GM18517 (cell line): ENCODE results near the gene TUBB3.
"Not testable (repeated sequence)": the region's sequence is repeated elsewhere in the genome, so short reads cannot be mapped to it uniquely, and the experiment has no call there.

Source experiments
- ATAC-seq: cut with Tn5 transposase; IDR thresholded peaks from one replicate; pipeline ENCODE4 v1.9.1; 2021; ENCODE audit warnings: mild to moderate bottlenecking, moderate library complexity; ENCODE audit not compliant: unreplicated experiment

The TUBB3 gene

DNA sequence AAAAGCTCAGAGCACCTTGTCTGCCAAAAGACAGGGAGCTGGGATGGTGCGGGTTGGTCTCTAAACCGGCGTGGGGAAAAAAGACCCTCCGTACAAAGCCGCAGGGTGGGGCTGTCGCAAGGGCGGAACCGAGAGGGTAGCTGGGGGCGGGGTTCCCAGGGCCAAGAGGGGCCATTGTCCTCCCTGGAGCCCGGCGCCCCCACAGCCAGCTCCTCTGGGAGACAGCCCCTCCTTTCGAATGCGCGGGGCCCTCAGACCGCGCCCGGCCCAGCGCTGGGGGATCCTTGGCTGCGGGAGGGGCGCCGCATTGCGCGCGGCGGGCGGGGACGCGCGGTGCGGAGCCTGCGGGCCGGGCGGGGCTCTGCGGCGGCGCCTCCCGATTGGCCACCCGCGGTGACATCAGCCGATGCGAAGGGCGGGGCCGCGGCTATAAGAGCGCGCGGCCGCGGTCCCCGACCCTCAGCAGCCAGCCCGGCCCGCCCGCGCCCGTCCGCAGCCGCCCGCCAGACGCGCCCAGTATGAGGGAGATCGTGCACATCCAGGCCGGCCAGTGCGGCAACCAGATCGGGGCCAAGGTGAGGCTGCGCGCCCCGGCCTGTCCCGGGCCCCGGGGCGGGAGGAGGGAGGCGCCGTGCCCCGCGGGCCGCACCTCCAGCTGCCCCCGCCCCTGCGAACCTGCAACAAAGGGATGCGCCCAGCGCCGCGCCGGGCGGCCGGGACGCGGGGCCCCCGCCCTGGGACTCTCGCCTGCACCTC is at the start of gene TUBB3:
TUBB3 (plus strand) TSS at position 459 of the 756 bp plus-strand sequence; CDS start at position 519, 60 bp downstream.
- ATAC-seq = no peak

DNA sequence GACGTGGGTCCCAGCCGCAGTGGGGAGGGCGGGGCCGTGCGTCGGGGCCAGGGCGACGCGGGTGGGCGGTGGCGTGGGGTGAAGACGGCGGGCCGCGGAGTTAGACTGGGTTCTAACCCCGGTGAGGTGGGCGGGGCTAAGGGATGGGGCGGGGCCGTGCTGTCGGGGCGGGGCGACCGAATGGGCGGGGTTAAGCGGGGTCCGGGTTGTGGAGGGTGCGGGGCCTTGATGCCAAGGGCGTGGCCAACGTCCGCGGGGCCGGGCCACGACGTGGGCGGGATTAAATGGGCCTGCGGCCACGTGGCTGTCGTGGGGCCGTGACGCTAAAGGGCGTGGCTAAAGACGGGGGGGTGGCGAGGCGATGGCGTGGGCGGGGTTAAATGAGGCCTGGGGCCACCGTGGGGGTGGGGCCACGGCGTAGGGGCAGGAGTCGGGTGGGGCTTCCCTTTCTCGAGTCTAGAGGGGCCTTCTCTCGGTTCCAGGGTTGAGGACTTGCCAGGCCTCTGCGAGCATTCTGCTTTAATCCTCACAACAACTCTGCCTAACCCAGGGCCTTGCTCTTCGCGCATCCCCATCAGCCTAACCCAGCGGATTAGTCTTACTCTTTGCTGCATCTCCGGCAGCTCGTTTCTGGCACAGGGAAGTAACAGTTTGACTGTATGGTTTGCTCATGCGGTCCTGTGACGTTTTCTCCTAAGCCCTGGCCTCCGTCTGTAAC is 49.0 kb upstream of the TUBB3 start:
- ATAC-seq = peak; percentile 41

DNA sequence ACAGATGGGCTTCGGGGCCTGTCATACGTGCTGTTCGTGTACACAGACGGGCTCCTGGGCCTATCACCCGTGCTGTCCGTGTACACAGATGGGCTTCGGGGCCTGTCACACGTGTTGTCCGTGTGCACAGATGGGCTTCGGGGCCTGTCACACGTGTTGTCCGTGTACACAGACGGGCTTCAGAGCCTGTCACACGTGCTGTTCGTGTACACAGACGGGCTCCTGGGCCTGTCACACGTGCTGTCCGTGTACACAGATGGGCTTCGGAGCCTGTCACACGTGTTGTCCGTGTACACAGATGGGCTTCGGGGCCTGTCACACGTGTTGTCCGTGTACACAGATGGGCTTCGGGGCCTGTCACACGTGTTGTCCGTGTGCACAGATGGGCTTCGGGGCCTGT is 44.0 kb upstream of the TUBB3 start:
- not testable (repeated sequence) for ATAC-seq

DNA sequence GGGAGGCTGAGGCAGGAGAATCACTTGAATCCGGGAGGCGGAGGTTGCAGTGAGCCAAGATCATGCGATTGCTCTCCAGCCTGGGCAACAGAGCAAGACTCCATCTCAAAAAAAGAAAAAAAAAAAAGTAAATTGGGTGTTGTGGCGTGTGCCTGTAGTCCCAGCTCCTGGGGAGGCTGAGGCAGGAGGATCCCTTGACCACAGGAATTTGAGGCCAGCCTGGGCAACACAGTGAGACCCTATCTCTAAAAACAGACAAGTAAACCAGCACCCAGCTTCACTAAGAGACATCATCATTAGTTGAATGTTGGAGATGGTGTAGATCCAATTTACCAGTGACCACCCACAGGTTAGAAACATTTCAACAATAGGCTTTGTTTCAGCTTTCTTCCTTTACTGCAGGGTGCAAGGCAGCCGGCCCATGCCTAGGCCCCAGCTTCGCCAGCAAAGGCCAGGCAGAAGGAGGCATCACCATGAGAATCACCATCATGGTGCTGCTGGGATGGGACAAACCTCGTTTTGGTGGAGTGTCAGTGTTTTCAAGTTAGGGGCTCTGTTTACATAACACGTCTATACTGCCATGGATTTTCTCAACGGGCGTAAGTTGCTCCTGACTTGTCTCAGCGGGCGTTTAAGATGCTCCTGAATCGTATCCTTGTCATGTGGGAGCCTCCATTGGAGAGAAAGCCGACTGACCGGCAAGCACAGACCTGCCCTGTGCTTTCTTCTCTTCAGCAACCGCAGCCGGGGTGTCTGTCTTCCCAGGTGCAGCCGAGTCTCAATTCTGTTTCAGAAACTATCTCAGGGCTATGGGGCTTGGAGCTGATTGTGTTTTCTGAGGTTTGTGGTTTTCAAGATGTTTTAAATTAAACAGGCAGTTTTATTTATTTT is 42.4 kb upstream of the TUBB3 start:
- no peak for ATAC-seq

DNA sequence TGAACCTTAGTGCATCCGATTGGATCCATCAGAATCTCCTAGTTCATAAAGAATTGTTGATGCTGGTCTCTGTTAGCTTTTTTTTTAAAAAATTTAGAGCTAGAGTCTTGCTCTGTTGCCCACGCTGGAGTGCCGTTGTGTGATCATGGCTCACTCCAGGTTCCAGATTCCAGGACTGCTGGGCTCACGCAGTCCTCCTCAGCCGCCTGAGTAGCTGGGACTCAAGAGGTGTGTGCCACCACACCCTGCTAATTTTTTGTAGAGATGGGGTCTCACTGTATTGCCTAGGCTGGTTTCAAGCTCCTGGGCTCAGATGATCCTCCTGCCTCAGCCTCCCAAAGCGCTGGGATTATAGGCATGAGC is 41.8 kb upstream of the TUBB3 start:
- ATAC-seq = no peak

DNA sequence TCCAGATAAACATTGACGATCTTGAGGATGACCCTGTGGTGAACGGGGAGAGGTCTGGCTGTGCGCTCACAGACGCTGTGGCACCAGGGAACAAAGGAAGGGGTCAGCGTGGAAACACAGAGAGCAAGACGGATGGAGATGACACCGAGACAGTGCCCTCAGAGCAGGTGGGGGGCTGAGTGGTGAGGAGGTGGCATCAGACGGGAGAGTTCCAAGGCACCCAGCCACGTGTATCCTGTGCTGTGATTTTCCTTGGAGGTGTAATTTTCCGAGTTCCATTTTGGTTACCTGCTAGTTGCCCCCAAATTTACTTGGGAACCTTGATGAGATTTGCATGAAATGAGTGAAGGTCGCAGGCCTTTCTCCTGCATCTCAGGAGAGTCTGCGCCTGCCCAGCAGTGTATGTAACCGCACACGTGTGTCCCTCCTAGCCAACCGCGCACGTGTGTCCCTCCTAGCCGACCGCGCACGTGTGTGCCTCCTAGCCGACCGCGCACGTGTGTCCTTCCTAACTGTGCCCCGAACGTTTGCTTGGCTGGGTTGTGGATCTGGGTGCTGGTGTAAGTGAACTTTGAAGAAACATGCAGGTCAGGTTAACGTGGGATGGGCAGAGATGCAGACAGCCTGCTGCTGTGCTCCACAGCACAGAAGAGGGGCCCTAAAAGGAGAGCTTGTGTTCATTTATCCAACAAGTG is 39.6 kb upstream of the TUBB3 start:
- no peak for ATAC-seq

DNA sequence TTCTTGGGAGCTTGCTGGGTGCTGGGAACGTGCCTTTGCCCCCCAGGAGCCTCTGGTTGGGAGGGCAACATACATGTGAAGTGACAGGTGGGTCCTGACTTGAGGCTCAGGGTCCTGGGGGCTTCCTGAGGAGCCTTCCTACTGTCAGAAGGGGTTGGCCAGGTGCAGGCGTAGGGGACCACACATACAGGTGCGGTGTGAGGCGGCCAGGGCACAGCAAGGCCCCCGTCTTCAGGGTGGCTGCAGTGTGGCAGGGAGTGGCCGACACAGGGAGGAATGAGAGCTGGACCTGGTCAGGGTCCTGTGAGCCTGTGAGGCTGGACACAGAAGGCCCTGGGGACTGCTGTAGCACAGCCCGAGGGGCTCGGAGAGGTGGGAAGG is 39.1 kb upstream of the TUBB3 start:
- ATAC-seq = no peak

DNA sequence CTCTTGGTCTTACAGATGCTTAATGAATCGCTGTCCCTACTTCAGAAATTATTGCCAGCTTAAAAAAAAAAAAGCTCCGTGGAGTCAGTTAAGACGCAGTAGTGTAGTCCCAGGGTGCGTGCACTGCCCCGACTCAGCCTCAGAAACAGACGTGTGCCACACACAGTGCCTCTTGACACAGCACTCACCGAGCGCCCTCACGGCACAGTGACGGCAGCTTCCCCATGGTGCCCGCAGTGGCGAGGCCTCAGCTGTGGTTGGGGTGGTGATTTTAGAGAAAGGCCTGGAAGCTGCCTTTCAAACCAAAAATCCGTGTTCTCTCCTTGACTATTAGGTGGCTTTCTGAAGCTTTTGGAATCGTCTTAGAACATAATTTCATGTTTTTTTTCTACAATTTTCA is 35.9 kb upstream of the TUBB3 start:
- ATAC-seq = no peak

DNA sequence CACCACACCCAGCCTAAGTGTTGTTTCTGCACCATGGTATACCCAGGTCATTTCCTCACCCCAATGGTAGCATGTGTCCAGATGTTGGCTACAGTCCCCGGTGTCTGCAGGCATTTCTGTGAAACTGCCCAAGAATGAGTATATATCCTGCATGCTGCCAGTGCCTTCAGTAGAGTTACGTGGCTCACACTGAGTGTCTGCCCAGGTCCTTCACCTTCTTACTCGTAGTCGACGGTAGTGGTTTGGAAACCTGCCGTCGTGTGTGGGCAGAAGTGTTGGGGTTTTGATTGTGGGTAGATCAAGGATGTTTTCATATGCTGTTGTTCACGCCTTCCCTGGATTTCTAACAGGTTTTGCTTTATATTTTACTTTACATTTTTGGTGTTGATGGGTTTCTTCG is 32.9 kb upstream of the TUBB3 start:
- no peak for ATAC-seq

DNA sequence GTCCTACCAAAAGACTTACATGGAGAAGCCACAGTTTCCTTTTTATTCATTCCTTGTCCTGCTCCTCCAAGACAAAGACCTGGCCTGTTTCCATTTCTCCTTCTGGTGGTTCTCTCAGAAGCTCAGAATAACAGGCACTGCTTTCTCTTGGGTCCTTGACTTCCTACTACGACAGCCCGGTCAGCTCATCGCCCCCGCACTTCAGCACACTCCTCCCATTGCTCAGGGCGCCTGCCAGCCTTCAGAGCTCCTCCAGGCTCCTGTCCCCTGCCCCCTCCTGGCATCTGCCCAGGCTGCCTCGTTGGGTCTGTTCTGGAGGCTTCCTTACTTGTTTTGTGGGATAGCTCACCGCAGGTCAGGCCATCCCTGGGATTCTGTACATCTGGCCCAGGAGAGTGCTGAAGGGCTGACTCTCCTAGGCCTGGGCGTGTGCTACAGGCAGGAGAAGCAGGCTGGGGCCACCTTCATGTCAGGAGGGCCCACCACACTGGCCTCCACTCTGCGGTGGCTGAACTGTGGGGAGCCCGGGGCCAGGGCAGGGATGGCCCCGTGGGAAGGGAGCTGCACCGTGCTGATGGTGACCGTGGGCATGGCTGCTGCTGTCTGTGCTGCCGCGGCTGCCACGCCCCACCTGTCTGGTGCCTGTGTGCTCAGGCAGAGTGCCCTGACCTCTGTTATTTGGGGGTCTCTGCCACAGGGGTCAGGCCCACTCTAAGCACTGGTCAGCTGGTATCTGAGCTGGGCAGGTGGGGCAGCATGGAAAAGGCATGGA is 32.1 kb upstream of the TUBB3 start:
- no peak for ATAC-seq

DNA sequence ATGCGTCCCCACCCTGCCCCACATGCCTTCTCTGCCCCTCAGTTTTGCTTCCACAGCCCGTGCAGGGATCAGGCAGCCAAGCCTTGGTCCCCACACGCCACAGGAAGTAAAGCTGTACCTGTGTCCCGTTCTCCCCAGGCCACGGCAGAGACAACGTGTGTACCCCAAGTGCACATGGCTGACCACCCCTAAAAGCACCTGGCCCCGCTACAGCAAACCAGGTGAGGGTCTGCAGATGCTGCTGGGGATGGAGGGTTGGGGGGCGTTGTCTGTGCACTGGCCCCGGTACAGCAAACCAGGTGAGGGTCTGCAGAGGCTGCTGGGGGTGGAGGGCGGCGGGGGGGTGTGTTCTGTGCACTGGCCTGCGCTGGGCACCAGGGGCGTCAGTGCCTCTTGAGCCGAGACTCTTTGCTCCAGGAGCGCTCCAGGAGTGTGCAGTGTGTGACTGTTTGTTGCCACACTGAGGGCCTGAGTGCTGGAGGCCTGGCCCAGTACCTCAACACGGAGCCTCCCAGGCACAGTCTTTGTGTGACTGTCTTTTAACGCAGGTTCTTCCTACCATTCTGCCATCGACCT is 31.0 kb upstream of the TUBB3 start:
- no peak for ATAC-seq

DNA sequence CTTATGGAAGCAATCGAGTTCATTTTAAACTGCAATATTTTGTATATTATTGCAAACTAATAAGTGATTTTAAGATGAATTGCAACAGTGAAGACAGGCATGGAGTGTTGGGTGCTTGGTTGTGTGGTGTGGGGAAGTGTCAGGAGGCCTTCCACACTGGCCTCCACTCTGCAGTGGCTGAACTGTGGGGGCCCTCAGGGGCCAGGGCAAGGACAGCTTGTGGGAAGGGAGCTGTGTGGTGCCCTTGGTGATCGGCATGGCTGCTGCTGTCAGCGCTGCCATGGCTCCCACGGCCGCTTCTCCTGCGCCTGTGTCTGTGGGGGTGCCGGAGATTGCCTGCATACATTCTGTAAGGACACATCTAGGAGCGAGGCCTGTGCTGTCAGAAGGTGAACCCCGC is 30.5 kb upstream of the TUBB3 start:
- ATAC-seq = no peak

DNA sequence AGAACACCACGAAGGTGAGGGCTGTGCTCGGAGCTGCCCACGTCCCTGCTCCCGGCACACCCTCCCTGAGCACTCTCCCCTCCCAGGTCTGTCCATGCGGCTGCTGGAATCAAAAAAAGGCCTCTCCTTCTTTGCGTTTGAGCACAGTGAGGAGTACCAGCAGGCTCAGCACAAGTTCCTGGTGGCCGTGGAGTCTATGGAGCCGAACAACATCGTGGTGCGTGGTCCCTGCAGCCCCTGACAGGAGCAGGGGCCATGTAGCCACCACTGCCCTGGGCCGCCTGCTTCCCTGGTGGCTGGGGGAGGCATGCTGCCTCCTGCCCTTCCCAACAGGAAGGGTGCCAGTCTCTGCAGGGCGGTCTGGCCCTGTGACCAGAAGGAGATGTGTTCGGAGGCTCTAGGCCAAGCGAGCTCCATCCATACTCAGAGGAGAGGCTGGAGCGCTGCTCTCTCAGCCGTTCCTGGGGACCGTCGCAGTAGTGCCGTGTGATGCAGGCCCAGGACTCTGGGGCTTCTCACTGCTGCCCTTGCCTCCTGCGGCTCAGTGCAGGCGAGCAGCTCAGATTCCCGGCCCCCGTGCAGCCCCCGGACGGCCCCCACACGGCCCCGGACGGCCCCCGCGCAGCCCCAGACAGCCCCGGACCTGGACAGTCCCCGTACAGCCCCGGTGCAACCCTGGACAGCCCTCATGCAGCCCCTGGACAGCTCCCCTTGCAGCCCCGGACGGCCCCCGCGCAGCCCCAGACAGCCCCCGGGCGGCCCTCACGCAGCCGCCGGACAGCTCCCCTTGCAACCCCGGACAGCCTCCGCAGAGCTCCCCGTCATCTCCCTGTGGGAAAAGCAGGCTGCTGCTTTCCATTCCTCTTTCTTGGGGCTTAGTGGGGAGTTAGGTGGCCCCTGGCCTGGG is 29.2 kb upstream of the TUBB3 start:
- ATAC-seq = no peak

DNA sequence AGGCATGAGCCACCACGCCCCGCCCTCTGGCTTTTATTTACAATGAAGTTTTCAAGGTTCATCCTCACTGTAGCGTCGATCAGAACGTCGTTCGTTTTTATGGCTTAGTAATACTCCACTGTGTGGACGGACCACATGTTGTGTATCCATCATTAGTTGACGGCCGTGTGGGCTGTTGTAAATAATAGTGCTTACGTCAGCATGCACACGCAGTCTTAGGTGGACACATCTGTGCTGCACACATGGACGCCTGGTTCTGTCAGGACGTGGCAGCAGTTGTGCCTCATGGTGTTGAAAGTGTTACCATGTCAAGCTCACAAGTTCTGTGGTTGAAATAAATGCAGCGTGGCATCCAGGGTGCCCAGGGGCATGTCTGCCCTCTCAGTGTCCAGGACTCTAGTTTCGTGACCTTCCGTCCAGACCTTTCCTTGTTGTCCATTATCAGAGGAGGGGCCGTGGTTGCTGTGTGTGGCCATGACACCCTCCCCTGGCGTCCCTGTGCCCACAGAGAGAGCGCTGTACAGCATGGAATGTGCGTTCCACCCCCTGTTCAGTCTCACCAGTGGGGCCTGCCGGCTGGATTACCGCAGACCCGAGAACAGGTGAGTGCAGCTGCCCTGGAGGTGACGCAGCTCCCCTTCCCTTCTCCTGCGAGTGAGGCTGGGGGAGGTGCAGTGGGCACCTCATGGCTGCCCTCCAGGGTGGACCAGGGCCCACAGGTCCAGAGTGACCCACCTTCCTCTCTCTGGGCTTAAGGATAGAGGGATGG is 27.5 kb upstream of the TUBB3 start:
- no peak for ATAC-seq

DNA sequence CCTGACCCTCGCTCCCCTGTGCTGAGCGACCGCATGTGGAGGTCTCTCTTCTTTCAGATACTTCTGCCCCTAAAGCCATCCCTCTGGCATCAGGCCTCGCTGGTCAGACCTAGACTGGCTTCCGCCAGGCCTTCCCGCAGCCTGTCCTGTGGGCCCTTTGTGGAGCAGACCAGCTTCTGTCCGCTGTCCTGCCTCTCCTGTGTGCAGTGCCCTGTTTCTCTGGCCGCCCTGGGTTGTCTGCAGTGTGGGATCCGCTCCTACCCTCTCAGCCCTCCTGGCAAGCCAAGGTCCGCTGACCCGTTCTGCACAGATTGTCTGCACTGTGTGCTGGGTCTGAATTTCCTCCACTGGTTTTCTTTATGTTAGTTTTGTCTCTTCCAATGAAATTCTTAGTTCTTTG is 25.9 kb upstream of the TUBB3 start:
- ATAC-seq = no peak

DNA sequence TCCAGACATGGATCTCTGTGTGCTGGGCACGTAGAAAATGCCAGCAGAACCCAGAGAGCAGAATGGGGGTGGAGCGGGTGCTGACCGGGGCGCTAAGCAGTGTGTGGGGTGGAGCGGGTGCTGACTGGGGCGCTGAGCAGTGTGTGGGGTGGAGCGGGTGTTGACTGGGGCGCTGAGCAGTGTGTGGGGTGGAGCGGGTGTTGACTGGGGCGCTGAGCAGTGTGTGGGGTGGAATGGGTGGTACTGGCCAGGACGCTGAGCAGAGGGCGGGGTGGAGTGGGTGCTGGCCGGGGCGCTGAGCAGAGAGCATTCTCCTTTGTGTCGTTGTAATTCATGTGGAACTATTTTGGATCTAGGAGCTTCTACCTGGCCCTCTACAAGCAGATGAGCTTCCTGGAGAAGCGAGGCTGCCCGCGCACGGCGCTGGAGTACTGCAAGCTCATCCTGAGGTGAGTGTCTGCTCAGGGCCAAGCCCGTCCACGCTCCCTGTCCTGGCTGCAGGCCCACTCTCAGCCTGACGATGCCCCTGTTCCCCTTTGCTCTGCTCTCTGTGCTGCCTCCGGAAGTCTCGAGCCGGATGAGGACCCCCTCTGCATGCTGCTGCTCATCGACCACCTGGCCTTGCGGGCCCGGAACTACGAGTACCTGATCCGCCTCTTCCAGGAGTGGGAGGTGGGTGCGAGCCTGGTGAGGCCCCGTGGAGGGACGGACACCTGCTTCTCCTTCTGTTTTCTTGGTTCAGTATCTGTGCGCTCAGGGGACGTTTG is 24.8 kb upstream of the TUBB3 start:
- ATAC-seq = no peak

DNA sequence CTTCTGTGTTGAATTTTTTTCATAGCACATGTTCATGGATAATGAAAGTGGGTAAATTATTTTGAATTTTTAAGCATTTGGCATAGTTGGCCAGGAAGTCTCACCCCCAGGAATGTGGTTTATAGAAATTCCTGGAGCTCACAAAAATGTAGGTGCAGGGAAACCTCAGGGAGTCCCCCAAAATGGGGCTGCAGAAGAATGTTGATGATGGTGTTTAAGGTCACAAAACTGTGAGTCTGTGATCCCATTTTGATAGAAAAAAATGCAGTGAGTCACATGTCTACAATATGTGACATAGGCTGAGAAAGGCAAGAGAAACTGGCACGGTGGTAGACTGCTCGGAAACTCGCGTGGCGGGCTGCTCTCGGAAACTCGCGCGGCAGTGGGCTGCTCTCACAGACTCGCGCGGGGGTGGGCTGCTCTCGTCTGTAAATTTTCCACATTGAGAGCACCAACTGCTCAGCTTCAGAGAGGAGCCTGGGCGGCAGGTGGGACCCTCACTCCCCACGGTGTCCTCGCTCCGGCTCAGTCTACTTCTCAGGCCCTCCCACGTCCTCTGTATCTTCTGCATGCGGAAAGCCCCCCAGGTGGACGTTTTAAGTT is 23.2 kb upstream of the TUBB3 start:
- no peak for ATAC-seq
